CD4-positive, alpha-beta T cell treated with Interleukin-17A for 4 hours (primary cell): ENCODE measurements around the gene NCAPH2.
"Not testable (repeated sequence)": the region's sequence is repeated elsewhere in the genome, so short reads cannot be mapped to it uniquely, and the experiment has no call there.

ENCODE experiments used
- DNase-seq: peaks from one replicate; pipeline ENCODE4 v3.0.0-alpha.2; 2020; ENCODE audit warnings: mixed read lengths

NCAPH2 gene

DNA sequence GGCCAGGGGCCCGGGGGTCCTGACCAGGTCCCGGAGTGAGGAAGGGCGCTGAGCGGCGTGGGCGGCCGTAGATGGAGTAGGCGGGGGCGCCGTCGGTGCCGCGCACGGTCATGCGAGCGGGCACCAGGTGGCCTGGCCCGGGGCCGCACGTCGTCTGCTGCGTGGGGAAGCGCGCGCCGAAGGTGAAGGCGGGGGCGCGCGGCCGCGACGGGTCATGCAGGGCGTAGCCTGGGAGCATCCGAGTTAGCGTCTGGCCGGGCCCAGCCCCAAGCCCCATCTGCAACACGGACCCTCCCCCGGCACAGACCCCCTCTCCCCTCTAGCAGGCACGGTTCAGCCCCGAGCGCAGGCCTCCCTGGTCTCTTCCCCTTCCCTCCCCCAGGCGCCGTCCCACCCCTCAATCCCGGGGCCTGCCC is 23.5 kb downstream of the NCAPH2 start:
- DNase-seq = peak; percentile 64

DNA sequence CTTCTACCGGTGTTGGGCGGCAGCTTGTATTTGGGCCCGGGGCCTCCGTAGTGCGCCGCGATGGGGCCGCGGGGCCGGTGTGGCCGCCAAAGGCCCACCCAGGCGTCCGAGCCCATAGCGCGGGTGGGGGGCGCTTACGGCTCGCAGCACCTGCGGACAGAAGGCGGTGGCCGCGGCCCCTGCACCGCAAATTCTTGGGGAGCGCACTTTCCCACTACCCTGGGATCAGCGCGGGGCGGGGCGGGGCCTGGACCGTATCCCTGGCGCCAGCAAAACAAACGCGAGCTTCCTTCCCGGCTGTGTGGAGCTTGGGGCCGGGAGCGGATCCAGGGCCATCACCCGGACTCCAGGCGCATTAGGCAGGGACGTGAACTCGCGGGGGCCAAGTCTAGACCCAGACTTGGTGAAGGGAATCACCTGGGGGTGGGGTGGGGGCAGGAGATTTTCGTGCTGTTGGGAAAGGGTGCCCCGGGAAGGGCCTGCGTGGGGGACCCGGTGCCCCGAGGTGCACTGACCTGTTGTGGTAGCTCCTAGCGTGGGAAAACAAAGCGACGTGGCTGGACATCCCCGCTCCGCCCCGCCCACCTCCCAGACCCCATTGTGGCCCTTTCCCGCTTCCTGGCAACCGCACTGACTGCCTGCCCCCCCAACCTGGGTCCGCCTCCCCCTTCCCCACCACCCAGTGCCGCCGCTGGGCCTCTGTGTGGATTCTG is 24.1 kb downstream of the NCAPH2 start:
- DNase-seq = peak; percentile 20

DNA sequence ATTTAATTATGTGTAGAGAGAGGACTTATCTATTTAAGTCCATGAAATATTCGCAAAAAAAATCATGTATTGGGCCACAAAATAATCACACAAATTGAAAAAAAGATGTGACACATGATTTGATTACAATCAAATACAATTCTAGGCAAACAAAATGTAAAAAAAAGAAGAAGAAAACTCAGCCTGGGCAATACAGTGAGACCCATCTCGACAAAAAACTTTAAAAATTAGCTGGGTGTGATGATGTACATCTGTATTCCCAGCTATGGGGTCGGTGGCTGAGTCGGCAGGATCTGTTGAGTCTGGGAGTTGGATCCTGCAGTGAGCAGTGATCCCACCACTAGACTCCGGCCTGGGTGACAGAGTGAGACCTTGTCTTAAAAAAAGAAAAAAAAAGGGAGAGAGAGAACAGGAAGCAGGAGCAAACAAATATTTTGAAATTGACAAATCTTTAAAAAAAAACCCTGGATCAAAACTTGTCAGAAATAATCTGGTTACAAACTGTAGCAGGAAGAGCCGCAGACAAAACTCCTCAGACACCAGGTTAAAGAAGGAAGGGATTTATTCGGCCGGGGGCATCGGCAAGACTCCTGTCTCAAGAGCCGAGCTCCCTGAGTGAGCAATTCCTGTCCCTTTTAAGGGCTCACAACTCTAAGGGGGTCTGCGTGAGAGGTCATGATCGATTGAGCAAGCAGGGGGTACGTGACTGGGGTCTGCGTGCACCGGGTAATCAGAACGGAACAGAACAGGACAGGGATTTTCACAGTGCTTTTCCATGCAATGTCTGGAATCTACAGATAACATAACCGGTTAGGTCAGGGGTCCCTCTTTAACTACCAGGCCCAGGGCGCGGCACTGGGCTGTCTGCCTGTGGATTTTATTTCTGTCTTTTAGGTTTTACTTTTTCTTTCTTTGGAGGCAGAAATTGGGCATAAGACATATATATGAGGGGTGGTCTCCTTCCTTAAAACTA is 25.1 kb downstream of the NCAPH2 start:
- no peak for DNase-seq

DNA sequence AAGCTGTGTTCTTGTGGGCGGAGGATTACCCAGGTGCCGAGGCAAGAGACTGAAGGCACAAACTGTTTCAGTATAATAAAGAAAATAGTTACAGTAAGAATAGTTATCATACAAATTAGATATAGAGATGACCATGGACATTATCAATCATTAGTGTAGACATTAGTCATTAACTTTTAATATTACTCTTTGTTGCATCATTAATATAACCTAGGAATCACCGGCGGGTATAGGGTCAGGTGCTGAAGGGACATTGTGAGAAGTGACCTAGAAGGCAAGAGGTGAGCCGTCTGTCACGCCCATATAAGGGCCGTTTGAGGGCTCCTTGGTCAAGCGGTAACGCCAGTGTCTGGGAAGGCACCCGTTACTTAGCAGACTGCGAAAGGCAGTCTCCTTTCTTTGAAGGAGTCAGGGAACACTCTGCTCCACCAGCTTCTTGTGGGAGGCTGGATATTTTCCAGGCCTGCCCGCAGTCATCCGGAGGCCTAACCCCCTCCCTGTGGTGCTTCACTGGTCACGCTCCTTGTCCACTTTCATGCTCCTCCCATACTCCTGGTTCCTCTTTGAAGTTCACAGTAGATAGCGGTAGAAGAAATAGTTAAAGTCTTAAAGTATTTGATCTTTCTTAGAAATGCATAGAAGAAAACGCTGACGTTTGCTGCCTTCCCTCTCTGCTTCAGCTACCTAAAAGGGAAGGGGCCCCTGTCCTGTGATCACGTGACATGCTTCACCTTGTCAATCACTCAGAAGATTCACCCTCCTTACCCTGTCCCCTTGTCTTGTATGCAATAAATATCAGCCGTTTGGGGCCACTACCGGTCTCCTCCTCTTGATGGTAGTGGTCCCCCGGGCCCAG is 26.1 kb downstream of the NCAPH2 start:
- DNase-seq = not testable (repeated sequence)

DNA sequence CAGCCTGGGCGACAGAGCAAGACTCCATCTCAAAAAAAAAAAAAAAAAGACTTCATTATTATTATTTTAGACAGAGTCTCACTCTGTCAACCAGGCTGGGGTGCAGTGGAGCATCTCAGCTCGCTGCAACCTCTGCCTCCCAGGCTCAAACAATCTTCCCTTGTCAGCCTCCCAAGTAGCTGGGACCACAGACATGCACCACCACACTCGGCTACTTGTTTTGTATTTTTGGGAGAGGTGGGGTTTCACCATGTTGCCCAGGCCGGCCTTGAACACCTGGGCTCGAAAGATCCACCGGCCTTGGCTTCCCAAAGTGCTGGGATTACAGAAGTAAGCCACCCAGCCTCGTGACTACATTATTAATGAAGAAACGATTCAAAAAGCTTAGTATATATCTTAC is 27.1 kb downstream of the NCAPH2 start:
- DNase-seq = no peak

DNA sequence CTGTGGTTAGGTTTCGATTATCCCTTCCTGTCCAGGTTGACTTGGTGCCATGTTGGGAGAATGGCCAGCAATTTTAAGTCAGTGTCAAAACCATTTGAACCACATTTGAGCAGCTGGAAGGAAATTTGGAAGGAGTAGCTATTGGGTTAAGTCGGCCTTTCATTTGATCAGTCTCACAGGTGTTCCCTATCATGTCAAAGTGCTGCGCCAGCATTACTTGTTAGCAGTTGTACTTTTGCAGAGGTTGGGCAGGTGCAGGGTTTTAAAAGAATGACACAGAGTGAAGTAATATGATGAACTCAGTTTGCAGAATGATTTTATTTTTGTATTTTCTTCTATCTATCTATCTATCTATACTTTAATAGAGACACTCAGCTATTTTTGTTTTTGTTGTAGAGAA is 28.2 kb downstream of the NCAPH2 start:
- DNase-seq = no peak

DNA sequence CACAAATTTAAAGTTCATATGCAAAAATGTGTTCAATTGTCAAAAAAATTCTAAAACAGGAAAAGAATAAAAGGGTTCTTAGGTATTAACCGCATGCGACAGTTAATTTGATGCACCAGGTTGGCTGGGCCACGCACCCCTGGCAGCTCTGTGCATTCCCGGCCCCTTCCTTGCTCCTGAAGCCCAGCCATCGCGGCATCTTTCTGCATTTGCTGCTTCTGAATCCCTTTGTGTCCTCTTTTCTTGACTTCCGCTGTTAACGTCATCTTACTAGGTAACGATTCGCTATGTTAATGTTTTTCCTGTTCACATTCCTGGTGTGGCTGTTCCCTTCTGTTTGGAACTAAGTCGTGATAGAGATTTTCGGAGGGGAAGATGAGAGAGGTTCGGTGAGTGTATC is 29.7 kb downstream of the NCAPH2 start:
- no peak for DNase-seq

DNA sequence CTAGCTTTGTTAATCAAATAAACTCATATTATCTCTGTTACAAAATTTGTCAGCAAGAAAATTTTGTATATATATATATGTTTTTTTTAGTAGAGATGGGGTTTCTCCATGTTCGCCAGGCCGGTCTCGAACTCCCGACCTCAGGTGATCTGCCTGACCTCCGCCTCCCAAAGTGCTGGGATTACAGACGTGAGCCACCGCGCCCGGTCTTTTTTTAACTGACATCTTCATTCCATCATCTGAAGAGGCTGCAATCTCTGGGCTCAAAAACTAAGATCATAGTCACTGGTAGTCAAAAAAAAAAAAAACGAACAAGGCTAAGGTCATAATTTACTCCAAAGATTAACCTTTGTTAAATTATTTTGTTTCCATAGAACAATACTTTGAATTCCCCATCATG is 32.4 kb downstream of the NCAPH2 start:
- no peak for DNase-seq

DNA sequence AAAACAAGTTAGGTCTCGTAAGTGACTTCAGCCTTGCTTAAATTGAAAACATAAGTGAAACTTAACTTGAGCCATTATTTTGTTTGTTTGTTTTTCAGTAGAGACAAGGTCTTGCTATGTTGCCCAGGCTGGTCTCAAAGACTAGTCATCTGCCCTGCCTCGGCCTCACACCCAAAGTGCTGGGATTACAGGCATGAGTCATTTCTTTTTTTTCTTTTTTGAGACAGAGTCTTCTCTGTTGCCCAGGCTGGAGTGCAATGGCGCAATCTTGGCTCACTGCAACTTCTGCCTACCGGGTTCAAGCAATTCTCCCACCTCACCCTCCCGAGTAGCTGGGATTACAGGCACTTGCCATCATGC is 33.6 kb downstream of the NCAPH2 start:
- not testable (repeated sequence) for DNase-seq

DNA sequence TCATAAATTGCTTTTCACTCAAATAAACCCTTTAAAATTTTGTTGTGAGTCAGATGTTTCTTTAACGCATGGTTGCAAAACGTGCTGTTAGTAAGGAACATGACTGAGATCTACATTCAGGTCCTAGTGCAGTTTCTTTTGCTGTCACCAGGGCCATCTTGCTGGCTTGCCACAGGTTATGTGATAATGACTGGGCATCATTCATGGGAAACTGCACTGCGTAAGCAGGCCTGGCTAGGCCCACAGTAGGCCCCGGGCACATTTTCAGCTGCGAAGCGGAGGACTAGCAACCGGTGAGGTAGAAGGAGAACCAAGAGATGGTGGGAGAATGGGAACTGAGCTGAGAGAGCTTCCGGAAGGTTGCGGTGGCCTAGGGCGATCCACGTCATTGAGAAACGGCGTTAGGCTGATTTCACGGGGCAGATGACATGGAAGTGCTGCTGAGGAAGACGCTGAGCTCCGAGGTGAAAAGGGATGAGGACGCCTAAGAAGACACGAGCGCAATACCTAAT is 34.4 kb downstream of the NCAPH2 start:
- DNase-seq = no peak

DNA sequence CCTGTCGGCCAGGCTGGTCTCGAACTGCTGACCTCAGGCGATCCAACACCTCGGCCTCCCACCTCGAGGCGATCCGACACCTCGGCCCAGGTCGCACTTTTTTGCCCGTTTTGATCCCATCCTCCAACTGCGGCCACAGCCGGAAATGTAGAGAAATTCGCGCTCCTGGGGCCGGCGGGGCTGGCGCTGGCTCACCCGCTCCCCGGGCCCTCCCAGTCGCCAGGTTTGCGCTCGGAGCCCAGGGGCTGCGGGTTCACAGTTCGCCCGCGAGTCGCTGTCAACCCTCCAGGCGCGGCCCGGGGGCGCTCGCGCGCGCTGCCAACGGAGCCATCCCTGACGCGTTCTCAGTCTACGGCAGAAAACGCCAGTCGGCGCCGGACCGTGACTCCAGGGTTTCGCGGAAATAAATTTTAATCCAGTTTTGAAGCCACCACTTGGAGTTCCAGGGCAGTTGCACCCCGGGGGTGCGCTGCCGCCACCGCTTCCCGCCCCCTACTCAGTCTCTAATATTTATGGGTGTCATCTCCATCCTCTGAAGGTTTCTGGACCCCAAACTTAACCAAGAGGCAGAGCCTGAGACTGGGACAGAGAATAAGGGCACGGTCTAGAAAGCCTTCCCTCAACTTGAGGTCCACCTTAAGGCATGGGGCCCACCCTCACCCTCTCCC is 36.2 kb downstream of the NCAPH2 start:
- DNase-seq = peak; percentile 89

DNA sequence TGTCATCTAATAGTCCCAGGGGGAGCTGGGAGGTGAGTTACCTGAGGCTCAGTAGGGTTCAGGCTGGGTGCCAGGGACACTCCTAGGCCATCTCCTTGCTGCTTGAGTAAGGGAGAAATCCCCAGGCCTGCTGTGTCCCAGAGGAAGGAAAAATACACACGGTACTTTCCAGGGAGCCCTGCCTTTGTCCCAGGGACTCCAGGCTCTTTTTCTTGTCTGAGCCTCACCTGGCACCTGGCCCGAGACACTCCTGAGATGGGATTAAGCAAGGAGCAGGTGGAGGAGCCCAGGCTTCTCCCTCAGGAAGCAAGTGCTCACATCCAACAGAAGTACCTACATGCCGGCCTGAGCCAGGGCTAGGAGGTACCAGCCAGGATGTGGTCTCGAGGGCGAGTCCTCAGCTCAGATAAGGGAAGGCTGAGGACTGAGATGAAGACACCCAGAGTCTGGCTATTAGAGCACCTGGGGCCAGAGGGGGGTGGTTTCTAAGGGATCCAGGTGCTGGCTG is 36.8 kb downstream of the NCAPH2 start:
- DNase-seq = peak; percentile 44

DNA sequence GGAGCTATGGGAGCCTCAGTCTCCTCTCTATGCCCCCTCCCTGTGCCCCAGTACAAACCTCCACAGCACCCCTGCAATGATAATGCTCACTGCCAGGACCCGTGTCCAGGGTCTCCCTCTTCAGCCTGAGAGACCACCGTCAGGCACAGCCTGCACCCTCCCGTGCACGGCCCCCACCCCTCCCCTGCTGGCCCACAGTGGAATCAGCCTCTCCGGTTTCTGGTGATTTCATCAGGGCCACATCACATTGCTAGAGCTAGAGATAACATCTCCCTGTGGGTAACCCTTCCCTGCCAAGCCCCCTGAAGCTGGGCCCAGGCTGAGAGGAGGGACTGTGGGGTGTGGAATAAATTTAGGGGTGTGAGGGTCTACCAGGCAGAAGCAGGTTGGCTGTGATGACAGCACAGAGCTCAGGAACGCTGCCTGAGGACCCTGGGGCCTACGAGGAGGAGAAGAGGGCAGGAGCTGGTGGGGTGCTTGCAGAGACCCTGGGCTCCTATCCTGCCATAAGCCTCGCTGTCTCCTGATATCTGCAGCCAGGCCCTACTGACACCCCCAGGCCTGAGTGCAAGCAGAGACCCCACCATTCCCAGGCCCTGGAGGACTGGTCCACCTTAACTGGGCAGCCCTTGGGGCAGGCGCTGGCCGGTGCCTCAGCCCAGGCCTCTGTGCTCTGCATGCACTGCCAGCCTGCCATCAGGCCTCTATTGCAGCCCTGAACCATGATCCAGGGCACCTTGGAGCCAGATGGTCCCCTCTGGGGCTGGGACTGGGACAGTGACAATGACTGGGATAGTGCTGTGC is 37.7 kb downstream of the NCAPH2 start, which contains the start of gene KLHDC7B:
TSS of gene KLHDC7B (plus strand) at position 378 of the 804 bp plus-strand sequence. CDS start at position 723, 345 bp downstream.
- peak; percentile 30 for DNase-seq

DNA sequence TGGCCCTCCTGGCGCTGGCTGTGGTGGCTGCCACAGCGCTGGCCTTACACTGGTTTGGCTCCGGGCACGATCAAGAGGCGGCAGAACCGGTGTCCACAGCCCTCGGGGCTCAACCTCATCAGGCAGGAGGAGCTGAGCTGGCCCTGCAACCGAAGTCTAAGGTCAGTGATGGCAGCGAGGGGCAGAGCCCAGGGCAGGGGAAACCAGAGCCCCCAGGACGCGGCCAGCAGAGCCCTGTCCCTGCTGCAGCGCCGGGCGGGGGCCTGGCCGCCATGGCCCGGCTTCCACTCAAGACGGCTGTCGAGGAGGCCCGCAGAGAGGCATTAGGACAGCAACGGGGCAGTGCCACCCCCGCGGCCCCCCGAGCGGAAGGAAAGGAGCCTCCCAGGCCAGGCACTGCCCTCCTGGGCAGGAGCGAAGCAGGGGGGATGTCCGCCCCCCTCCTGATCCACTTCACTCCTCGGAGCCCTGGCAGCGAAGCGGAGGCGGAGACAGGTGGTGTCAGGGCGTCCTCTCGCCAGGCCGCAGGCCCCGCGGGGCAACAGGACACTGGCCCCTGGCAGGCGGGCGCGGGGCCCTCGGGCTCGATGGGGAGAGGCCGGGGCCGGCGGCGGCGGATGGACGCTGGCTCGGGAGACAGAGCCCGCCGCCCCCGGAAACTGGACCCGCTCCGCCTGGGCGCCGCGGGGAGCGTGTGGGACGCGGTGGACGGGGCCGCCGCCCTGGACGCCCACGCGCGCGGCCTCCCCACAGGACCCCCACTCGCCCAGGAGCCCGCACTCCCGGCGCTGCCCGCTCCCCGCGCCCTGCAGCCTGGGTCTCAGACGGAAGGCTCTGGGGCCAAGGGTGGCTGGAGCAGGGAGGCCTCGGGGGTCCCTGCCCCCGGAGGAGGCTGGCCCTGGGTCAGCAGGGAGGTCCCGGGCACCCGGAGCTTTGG is 38.6 kb downstream of the NCAPH2 start:
- DNase-seq = no peak

DNA sequence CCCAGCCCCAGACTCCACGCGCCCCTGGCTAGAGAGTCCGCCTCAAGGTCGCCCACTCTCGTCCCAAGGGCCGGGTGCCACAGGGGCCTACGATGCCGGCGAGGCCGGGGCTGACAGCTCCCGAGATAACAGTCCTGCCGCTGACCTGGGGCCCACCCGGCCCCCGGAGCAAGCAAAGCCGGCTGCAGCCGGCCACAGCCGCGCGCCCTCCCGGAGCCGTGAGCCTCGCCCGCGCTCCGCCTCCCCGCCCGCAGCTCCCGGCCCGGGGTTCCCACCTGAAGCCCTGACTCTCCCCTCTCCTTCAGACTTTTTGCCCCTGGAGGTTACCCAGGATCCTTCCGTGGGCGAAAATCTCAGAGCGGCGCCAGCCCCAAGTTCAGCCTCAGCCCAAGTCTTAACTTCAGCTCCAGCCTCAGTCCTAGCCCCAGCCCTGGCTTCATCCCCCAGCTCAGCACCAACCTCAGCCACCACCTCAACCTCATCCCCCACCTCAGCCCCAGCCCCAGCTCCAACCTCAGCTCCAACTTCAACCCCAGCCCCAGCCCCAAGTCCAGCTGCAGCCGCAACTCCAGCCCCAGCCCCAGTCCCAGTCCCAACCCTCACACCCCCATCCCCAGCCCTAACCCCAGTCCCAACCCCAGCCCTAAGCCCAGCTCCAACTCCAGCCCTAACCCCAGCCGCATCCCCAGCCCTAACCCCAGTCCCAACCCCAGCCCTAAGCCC is 39.4 kb downstream of the NCAPH2 start:
- DNase-seq = no peak

DNA sequence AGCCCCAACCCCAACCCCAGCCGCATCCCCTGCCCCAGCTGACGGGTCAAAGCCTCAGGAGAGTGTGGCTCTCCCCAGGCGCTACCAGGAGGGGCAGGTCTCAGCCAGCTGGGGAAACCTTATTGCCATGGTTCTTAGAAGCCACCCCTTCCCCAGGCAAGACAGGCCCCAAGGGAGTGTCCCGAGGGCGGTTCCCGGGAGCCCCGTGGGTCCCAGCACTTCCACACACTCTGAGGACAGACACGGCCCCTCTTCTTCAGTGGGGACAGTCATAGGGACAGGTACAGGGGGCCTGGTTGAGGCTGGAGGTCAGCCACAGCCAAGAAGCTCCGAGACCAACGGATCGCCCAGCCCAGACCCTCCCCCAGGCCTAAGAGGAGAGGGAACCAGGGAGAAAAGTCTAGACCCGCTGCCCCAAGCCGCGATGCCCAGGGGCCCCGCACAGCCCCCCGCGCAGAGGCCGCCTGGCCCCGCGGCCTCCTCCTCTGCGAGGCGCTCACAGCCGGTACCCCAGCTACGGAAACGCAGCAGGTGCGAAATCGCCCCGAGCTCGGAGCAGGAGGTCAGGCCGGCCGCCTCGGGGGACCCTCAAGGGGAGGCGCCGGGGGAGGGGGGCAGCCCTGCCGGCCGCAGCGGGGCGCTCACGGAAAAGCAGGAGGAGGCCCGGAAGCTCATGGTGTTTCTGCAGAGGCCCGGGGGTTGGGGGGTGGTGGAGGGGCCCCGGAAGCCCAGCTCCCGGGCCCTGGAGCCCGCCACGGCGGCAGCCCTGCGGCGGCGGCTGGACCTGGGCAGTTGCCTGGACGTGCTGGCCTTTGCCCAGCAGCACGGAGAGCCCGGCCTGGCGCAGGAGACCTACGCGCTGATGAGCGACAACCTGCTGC is 40.3 kb downstream of the NCAPH2 start:
- DNase-seq = peak; percentile 76

DNA sequence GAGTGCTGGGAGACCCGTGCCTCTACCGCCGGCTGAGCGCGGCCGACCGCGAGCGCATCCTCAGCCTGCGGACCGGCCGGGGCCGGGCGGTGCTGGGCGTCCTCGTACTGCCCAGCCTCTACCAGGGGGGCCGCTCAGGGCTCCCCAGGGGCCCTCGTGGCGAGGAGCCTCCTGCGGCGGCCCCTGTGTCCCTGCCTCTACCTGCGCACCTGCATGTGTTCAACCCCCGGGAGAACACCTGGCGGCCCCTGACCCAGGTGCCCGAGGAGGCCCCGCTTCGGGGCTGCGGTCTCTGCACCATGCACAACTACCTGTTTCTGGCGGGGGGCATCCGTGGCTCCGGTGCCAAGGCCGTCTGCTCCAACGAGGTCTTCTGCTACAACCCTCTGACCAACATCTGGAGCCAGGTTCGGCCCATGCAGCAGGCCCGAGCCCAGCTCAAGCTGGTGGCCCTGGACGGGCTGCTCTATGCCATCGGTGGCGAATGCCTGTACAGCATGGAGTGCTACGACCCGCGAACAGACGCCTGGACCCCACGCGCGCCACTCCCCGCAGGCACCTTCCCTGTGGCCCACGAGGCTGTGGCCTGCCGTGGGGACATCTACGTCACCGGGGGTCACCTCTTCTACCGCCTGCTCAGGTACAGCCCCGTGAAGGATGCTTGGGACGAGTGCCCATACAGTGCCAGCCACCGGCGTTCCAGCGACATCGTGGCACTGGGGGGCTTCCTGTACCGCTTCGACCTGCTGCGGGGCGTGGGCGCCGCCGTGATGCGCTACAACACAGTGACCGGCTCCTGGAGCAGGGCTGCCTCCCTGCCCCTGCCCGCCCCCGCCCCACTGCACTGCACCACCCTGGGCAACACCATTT is 41.1 kb downstream of the NCAPH2 start:
- peak; percentile 37 for DNase-seq
